ENCODE results near the gene PELI2.
A peak's percentile ranks its signal among the peaks of the same experiment; 100 is the strongest.

The PELI2 gene

GRCh38 chr14:56273951-56274350 is 155.7 kb downstream of the PELI2 start:
- DNase-seq: no peak
- Histone ChIP-seq H3K27me3 (no peaks in the 10 kb centered on the region), H3K9me3 (no peaks in the 10 kb centered on the region), H3K36me3 (no peaks in the 10 kb centered on the region), H3K4me3 (ENCODE audit: low read depth, low read length) (no peak overlapping the region), H3K4me1 (no peaks in the 10 kb centered on the region)
- no peak for TF ChIP-seq CTCF (IDR thresholded peaks at IDR 0.05; ENCODE audit: low read depth, low read length)

- Histone ChIP-seq H3K36me3 (no peaks in the 10 kb centered on the region), H3K27me3 (no peaks in the 10 kb centered on the region), H3K4me1 (no peaks in the 10 kb centered on the region), H3K9me3 (no peaks in the 10 kb centered on the region), H3K4me3 (ENCODE audit: low read depth, low read length) (no peak overlapping the region)
- DNase-seq: no peak
- no peak for TF ChIP-seq CTCF (IDR thresholded peaks at IDR 0.05; ENCODE audit: low read depth, low read length)
These were observed 156.3 kb downstream of the PELI2 start for GRCh38 chr14:56274556-56274955.

GRCh38 chr14:56276108-56276507 is 157.9 kb downstream of the PELI2 start:
- H3K4me3 ChIP-seq (ENCODE audit: low read depth, low read length): no peak overlapping the region
- H3K4me1 ChIP-seq: no peaks in the 10 kb centered on the region
- no peaks in the 10 kb centered on the region for H3K27me3 ChIP-seq
- no peaks in the 10 kb centered on the region for H3K36me3 ChIP-seq
- no peak for DNase-seq
- TF ChIP-seq CTCF (IDR thresholded peaks at IDR 0.05; ENCODE audit: low read depth, low read length): no peak
- H3K9me3 ChIP-seq: no peaks in the 10 kb centered on the region

GRCh38 chr14:56278383-56278782 is 160.2 kb downstream of the PELI2 start:
- no peaks in the 10 kb centered on the region for H3K4me1 ChIP-seq
- DNase-seq: no peak
- no peaks in the 10 kb centered on the region for H3K9me3 ChIP-seq
- no peak for TF ChIP-seq CTCF (IDR thresholded peaks at IDR 0.05; ENCODE audit: low read depth, low read length)
- H3K4me3 ChIP-seq (ENCODE audit: low read depth, low read length): no peak overlapping the region
- no peaks in the 10 kb centered on the region for H3K27me3 ChIP-seq
- no peaks in the 10 kb centered on the region for H3K36me3 ChIP-seq

GRCh38 chr14:56280843-56281242 is 162.6 kb downstream of the PELI2 start:
- Histone ChIP-seq H3K36me3 (no peaks in the 10 kb centered on the region), H3K4me1 (no peaks in the 10 kb centered on the region), H3K4me3 (ENCODE audit: low read depth, low read length) (no peak overlapping the region), H3K9me3 (no peaks in the 10 kb centered on the region), H3K27me3 (no peaks in the 10 kb centered on the region)
- TF ChIP-seq CTCF (IDR thresholded peaks at IDR 0.05; ENCODE audit: low read depth, low read length): peak; percentile 42
- no peak for DNase-seq

GRCh38 chr14:56282179-56282578 is 164.0 kb downstream of the PELI2 start:
- Histone ChIP-seq H3K4me3 (ENCODE audit: low read depth, low read length) (no peak overlapping the region), H3K27me3 (no peaks in the 10 kb centered on the region), H3K36me3 (no peaks in the 10 kb centered on the region), H3K4me1 (no peaks in the 10 kb centered on the region), H3K9me3 (no peaks in the 10 kb centered on the region)
- no peak for DNase-seq
- TF ChIP-seq CTCF (IDR thresholded peaks at IDR 0.05; ENCODE audit: low read depth, low read length): no peak

All from BE2C (cell line).